ENCODE measurements around the gene BCL3. TPM values are rescaled to one million over a fixed set of nuclear protein-coding genes. Genes with fewer than 3 reads are reported as not detected.

Gene BCL3
- total and polyA plus RNA-seq, 2 of the 13 experiments (the other 11 are each of a cell fraction or from before 2014, with no cell fraction given) = 2.3 to 4.0 TPM

DNA sequence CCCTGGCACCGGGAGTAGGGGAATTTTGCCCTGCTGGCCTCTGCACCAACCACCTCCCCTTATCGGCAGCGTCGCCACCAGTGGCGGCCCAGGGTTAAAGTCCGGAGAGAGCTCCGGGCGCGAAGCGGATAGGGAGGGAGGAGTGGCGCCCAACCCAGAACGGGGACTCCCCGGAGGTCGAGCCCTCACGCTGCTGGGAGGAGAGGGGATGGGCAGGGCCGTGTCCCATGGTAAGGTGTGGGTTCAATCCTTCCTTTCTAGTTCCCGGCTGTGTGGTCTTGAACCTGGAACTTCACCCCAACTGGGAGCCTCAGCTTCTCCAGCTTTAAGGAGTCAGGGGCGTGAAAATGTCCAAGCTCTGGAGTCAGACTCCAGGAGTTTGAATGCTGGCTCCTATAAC, 23.3 kb upstream of the BCL3 start (continued):
- TF ChIP-seq, protein P1, sequence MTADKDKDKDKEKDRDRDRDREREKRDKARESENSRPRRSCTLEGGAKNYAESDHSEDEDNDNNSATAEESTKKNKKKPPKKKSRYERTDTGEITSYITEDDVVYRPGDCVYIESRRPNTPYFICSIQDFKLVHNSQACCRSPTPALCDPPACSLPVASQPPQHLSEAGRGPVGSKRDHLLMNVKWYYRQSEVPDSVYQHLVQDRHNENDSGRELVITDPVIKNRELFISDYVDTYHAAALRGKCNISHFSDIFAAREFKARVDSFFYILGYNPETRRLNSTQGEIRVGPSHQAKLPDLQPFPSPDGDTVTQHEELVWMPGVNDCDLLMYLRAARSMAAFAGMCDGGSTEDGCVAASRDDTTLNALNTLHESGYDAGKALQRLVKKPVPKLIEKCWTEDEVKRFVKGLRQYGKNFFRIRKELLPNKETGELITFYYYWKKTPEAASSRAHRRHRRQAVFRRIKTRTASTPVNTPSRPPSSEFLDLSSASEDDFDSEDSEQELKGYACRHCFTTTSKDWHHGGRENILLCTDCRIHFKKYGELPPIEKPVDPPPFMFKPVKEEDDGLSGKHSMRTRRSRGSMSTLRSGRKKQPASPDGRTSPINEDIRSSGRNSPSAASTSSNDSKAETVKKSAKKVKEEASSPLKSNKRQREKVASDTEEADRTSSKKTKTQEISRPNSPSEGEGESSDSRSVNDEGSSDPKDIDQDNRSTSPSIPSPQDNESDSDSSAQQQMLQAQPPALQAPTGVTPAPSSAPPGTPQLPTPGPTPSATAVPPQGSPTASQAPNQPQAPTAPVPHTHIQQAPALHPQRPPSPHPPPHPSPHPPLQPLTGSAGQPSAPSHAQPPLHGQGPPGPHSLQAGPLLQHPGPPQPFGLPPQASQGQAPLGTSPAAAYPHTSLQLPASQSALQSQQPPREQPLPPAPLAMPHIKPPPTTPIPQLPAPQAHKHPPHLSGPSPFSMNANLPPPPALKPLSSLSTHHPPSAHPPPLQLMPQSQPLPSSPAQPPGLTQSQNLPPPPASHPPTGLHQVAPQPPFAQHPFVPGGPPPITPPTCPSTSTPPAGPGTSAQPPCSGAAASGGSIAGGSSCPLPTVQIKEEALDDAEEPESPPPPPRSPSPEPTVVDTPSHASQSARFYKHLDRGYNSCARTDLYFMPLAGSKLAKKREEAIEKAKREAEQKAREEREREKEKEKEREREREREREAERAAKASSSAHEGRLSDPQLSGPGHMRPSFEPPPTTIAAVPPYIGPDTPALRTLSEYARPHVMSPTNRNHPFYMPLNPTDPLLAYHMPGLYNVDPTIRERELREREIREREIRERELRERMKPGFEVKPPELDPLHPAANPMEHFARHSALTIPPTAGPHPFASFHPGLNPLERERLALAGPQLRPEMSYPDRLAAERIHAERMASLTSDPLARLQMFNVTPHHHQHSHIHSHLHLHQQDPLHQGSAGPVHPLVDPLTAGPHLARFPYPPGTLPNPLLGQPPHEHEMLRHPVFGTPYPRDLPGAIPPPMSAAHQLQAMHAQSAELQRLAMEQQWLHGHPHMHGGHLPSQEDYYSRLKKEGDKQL (CRISPR knock-in tag; IDR thresholded peaks at IDR 0.05; ENCODE audit: low read depth) = 0 out of 2 replicates have a peak, but pooled peaks have one; percentile 15
- TF ChIP-seq, protein P2, sequence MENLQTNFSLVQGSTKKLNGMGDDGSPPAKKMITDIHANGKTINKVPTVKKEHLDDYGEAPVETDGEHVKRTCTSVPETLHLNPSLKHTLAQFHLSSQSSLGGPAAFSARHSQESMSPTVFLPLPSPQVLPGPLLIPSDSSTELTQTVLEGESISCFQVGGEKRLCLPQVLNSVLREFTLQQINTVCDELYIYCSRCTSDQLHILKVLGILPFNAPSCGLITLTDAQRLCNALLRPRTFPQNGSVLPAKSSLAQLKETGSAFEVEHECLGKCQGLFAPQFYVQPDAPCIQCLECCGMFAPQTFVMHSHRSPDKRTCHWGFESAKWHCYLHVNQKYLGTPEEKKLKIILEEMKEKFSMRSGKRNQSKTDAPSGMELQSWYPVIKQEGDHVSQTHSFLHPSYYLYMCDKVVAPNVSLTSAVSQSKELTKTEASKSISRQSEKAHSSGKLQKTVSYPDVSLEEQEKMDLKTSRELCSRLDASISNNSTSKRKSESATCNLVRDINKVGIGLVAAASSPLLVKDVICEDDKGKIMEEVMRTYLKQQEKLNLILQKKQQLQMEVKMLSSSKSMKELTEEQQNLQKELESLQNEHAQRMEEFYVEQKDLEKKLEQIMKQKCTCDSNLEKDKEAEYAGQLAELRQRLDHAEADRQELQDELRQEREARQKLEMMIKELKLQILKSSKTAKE (CRISPR knock-in tag; IDR thresholded peaks at IDR 0.05; ENCODE audit: borderline replicate concordance) = peak; percentile 63; the same call in 1 of the 2 replicates
- TF ChIP-seq HNF4G (IDR thresholded peaks at IDR 0.05; ENCODE audit: borderline replicate concordance, low read depth, low read length) (peak; percentile 92), HNF4G (CRISPR knock-in tag; IDR thresholded peaks at IDR 0.05; ENCODE audit: borderline replicate concordance, low read depth) (peak; percentile 91)
